Esophagus mucosa (tissue), 1 donor: ENCODE data around the gene FLAD1. TPM values are rescaled to one million over a fixed set of nuclear protein-coding genes. Genes with fewer than 3 reads are reported as not detected.
"Not testable (repeated sequence)": the region's sequence is repeated elsewhere in the genome, so short reads cannot be mapped to it uniquely, and the experiment has no call there.

Source experiments
- ATAC-seq: fragments of 200-7000 bp; cut with Tn5 transposase; one replicate; pipeline ENCODE4 v1.9.1; 2020
- total RNA-seq: library from RNA; stranded (reverse); gene quantifications from one replicate; pipeline ENCODE4 v1.2.4, GENCODE V29; 2023
- donor health status: DM: yes; HTN: yes; CAD: no.

Gene FLAD1
- total RNA-seq, 1 donor from 2014 or later, result 29.6 TPM

DNA sequence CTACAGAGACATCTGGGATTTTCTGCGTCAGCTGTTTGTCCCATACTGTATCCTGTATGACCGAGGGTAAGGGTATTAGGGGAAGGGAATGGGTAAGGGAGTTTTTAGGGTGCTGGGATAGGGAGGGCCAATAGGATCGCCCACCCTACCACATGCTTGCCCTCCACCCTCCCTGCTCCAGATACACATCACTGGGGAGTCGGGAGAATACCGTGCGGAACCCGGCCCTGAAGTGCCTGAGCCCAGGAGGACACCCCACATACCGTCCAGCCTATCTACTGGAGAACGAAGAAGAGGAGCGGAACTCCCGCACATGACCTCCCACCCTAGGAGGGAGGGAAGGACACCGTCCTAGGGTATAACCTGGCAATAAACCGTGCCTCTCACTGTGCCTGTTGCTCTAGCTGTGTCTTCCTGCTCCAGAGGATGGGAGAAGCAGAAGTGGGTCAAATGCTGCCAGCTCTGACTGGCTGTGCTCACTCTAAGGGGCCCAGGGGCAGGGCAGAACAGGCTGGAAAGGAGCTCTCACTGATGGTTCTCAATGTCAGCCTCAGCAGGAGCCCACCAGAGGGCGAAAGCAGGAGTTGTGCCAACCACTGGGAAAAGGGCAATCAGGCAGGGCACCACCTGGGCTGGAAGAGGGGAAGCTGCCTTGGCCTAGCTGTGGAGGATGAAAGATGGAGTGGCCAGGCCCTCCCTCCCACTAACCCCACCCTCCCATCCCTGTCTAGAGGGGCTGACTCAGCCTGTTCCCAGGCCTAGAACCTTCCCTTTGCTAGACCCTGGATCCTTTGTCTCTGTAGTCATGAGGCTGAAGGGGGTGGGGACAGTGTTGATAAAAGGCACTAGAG is 9.8 kb downstream of the FLAD1 start:
- ATAC-seq, result peak; percentile 5

DNA sequence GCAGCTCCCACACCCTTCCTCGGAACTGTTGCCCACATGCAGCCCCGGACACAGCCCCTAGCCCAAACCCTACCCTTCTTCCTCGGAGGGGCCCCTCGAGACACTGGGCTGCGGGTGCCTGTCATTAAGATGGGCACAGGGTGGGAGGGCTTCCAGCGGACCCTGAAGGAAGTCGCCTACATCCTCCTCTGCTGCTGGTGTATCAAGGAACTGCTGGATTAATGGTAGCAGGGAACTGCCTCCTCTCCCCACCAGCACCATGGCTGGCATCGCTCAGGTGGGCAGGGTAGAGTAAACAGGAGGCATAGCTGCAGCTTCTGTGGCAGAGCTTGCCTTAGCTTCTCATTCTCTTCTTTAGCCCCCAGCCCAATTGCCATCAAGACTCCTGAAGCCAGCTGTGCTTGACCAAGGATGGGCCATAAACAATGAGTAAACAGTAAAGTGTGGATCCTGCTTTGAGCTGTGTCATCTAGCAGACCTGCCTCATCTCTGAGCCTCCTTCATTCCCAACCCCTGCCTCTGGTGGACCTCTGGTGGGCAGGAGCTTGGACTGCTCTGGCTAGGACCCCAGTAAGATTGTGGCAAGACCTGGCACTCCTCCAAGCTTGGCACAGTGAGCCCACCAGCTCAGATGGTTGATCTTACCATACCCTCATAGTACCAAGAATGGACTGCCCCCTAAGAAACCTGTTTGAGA is 10.6 kb downstream of the FLAD1 start, which contains the start of gene LENEP:
Gene LENEP (plus strand): TSS at position 15 of the 697 bp plus-strand sequence. CDS start 22 bp downstream, at position 37.
- ATAC-seq, result no peak

DNA sequence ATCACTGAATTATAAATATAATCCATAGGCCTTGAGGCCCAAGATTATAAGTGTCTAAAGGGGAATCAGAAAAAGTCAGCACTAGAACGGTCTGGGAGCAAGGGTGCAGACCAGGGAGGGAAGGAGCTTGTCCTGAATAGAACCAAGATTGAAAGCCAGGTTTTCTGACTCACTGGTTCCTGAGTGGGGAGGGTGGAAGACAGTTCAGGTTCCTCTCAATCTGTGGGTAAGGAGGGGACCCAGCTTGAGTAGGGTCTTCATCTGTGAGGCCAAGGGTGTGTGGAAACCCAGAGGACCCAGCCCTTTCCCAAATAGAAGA is 11.1 kb downstream of the FLAD1 start:
- ATAC-seq, result no peak

DNA sequence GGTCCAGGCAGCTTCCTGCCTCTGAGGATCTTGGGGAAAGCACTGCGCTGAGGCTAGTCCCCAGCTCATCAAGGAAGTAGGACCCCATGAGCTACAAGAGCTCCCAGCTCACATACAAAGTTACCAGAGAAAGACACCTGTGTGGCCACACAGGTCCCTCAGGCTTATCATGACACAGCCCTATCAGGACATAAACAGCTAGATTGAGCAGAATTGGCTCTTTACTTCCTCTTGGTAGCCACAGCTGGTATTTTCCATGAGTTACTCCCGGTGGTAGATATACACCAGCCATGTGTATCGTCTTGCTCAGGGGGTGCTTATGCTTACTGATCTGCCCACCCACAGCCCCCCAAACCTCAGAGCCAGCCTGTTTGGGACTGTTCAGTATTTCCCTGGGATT is 11.4 kb downstream of the FLAD1 start:
- ATAC-seq, result no peak

DNA sequence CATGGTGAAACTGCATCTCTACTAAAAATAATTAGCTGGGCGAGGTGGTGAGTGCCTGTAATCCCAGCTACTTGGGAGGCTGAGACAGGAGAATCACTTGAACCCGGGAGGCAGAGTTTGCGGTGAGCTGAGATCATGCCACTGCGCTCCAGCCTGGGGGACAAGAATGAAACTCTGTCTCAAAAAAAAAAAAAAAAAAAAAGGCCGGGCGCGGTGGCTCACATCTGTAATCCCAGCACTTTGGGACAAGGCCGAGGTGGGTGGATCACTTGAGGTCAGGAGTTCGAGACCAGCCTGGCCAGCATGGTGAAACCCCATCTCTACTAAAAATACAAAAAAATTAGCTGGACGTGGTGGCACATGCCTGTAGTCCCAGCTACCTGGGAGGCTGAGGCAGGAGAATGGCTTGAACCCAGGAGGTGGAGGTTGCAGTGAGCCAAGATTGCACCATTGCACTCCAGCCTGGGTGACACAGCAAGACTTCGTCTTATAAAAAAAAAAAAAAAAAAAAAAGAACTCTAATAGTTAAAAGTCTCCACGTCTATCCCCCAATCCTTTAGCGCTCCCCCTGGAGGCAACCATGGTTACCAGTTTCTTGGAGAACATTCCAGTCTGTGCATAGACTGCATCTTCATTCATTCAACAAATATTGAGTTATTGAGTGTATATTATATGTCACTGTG is 12.3 kb downstream of the FLAD1 start:
- ATAC-seq, result not testable (repeated sequence)

DNA sequence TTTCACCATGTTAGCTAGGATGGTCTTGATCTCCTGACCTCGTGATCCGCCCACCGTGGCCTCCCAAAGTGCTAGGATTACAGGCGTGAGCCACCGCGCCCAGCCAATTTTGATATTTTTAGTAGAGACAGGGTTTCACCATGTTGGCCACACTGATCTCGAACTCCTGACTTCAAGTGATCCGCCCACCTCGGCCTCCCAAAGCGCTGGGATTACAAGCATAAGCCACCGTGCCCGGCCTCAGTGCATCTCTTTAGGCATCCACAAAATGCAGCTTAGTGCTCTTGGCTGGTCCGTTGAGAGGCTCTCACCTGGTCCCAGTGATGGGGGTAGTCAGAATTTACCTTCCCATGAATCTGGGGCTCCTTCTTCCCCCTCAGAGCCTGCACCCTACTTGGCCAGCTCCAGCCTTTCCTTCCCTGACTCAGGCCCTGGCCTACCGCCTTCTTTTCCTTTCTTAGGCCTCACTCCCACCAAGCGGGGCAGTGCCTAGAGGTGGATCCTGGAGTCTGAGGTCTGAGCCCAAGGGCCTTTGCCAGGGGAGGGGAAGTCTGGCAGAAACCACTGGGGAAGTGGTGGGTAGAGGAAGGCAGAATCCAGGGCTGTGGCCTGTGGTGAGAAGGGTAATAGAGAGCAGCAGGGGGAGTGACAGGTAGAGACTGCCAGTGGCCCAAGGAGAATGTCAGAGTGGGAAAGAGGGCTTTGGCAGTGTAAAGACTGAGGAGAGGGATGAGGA is 14.0 kb downstream of the FLAD1 start:
- ATAC-seq, result no peak

DNA sequence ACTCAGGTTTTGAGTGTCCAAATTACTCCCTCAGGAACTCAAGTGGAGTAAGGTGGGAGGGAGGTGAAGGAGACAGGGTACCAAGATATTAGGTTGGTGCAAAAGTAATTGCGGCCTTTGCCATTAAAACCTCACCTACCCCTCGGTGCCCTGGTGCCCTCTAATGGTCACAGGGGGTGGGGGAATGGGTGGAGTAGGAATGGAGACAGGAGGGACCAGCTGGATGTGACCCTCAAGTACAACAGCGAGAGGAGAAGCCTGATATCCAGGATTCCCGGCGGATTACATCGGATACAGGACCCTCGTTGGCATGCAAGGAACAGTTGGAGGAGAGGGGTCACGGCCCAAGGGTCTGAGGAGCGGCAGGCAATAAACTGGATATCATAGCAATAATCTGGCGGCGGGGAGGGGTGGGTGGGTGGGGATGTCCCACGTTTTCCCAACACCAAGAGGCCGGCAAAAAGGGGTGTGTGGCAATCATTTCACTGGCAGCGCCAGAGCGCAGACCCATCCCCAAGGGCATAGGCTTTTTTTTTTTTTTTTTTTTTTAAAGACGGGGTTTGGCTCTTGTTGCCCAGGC is 15.1 kb downstream of the FLAD1 start:
- no peak for ATAC-seq

DNA sequence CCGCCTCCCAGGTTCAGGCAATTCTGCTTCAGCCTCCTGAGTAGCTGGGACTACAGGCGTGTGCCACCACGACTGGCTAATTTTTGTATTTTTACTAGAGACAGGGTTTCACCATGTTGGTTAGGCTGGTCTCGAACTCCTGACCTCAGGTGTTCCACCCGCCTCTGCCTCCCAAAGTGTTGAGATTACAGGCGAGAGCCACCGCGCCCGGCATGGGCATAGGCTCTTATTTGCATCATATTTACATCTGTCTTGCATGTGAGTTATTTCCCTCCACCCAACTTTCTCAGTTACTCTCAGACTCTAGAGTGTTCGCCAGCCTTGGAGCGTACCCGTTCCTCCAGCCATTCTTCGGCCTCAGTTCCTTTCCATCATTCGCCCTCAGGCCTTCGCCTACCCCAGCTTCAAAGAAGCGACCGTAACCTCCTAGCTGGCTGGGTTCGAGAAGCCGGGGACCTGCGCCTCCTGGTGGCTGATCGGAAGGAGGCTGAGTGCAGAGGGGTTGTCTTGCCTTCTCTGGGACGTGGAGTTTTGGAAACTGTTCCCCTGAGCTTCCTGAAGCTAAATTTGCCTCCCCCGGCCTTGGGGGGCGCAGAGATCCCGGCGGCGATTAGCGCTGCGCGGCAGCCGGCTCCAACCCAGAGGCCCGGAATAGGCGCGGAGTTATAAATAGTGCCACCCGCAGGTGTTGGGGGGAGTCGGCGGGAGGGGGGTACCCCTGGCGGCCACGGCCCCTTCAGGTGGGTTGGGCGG is 15.8 kb downstream of the FLAD1 start:
- no peak for ATAC-seq

DNA sequence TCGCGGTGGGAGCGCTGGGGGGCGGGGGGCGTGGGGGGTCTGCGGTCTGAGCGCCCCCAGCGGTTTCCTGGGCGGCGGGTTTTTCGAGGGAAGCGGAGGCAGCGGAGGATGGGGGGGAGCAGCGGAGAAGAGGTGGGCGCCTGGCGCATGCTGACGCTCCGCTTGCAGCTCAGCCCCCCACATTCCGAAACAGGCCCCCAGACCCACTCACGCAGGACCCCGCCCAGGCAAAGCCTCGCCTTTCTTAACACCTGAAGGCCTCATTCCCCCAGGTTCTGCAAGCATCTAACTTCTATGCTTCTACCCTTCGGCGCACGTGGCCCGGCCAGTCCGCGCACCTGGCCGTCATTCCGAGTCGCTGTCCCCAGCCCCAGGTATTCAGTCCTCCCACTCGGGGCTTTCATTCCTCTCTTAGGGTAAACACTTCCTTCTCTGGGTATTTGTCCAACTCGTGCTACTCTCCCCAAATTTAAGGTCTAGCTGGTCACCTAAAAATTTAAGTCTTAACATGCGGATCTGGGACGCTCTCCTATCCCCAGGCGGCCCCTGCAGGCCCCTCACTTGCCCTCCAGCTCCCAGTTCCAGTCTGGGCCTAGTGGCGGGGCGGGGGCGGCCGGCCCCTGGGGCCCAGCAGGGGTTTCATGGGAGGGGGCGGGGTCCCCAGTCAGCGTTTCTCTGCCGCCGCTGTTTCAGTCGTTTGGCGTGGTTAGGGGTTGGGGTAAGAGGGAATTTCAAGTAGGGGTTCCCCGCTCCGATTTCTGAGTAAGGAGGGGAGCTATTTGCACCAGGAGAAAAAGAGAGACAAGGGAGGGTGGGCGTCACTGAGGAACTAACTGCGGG is 16.6 kb downstream of the FLAD1 start:
- no peak for ATAC-seq

DNA sequence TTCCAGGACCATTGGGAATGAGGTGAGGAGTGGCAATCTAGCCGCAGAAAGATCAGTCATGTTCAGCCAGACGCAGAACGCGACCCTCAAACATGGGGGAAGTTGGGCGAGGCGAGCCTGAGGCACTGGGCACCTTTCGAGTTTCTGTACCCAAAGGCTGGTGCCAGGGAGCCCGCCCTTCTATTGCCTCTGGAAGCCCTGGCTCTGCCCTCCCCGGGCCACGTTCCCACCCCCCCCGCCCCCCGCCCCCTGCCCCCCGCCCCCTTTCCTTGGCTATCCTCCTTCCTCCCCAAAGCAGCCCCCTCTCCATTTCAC is 17.2 kb downstream of the FLAD1 start:
- ATAC-seq, result no peak

DNA sequence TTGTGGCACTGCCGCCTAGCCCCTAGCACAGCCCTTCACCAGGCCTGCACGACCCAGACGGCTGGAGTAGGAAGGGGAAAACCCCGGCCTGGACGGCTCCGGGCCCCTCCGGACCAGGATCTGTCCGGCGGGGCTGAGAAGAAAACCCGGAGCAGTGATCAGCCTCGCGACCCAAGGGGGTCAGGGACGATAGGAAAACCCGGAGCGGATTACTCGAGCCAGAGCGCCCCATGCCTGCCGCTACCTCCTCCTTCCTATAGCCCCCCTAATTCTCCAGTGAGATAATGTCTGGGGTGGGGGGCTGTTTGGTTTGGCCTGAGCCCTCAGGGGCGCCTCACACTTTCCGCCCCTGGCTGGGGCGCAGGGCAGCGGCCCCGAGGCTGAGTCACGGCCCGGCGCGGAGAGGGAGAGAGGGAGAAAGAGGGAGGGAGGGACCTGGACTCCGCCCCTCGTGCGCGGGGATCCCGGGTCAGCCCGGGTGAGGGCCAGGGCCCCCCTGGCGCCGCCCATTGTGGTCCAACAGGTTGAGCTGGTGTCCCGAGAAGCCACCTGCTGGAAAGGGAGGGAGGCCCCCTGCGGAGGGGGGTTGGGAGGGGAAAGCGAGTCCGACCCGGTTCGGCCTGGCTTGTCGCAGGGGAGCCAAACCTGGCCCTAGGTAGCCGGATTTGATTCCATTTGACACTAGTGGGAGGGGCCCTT is 17.7 kb downstream of the FLAD1 start:
- peak; percentile 79 for ATAC-seq

DNA sequence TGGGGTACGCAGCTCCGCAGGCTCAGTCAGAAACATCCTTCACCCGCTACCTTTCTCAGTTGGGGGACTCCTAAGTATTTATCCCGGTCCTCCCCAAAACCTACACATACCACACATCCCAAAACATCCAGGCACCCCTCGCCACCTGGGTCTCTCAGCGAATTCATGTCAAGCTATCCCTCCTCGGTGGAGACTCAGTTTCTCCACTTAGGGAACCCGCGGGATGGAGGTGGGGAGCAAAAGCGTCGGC is 18.2 kb downstream of the FLAD1 start:
- ATAC-seq, result no peak

DNA sequence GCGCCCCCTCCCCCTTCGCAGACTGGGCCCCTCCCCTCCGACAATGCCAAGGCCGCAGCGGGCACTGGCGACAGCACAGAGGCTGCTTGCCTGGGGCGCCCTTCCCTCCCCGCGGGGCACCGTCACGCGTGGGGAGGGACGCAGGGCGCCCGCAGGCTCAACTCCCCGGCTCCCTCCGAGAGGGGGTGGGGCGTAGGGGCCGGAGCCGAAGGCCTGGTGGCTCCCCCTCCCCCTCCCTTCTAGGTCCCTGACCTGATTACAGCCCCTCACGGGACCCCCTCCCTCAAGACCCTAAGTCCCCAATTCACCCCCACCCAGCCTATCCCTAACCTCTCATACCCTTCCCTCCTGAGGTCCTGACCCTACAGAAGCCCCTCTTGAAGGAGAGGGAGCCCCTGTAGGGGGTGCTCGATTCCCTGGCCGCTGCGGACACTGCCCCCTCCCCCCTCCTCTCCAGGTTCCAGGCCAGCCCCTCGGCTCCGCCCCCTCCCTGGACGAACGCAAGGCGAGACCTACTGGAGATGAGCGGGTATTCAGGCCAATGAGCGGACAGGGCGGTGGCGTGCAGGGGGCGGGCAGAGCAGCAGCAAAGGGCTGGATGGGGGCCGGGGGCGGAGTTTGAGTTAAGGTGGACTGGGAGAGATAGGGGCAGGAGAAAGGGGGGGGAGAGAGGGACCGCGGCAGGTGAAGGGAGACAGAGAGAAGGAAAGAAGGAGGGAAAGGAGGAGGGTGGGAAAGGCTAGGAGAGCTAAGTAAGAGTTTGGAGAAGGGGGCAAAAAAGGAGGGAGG is 18.7 kb downstream of the FLAD1 start:
- ATAC-seq, result peak; percentile 82

DNA sequence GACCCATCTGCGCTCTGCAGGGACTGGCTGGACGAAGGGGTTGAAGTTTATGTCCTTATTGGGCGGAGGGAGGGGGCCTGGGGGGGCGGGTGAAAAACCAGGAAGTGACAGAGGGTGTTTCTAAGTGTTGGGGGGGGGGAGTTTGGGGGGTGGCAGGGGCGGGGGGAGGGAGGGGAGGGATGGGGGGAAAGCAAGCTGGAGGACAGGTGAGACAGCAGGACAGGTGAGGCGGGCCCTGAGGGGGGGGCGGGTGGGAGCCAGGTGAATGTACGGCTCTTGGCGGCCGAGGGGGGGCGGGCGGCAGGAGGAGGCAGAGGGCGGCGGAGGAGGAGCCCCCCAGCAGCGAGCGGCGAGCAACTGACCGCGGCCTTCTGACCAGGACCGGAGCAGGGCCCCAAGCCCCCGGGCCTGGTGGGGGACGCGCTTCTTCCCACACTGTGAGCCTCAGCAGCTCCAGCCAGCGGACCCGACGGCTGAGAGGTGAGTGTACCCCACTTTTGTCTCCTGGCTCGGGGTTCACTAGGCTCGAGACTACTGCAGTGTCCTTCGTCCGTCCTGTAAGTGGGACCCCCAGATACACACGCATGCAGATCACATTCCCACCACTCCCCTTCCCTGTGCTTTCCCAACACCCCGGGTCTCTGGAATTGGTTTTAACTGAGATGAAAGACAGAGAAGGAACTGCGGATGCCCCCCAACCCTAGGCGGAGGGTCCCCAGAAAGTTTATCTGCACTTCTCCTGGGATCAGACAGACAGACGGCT is 19.5 kb downstream of the FLAD1 start, which contains the start of gene ZBTB7B:
Gene ZBTB7B (plus strand): TSS at position 339 of the 763 bp plus-strand sequence. CDS start 11,859 bp downstream, outside the sequence.
- ATAC-seq, result no peak

DNA sequence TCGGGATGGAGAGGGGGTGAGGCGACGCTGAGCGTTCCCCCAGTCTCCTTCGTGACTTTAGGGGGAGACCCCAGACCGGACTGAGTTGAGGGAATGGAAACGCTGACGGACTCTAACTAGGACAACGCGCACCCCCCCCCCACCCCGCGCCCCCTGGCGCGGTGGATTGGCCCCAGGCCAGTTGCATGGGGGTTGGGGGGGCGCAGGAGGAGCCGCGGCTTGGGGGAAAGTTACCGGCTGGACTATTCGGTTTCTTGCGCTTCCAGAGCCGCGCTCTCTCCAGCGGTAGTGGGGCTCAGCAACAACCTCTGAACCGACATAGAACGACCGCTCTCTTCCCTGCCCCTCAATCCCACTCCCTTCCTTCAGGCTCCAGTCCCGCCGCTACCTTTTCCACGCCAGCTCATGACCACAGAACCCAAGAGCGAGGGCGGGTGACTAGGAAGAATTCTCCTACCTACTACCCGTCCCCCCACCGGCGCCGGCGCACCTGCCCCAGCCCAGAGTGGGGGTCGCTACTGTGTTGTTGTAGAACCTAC is 20.2 kb downstream of the FLAD1 start:
- ATAC-seq, result no peak

DNA sequence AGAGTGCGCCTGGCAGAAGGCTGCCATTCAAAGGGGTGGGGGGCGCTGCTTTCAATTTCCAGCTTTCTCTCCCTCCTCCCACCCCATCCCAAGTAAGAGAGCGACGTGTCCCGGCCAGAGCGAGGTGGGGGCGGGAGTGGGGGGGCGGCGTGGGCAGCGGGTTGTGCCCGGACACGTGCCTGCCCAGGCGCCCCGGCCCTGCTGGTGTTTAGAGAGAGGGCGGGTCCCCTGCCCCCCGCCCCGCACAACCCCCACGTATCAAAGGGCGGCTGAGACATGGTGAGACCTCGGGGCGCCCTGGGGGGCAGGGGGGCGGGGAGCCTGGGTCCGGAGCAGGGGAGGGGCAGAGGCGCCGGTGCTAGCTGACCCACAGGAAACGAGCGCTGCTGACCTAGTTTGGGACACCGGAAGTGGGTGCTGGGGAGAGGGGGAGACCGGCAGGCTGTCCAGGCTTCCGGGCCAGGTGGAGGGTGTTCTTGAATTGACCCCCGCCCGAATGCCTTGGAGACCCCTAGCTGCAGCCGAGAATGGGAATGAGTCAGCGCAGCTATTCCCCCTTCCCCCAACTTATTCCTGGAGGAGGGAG is 20.7 kb downstream of the FLAD1 start:
- no peak for ATAC-seq

DNA sequence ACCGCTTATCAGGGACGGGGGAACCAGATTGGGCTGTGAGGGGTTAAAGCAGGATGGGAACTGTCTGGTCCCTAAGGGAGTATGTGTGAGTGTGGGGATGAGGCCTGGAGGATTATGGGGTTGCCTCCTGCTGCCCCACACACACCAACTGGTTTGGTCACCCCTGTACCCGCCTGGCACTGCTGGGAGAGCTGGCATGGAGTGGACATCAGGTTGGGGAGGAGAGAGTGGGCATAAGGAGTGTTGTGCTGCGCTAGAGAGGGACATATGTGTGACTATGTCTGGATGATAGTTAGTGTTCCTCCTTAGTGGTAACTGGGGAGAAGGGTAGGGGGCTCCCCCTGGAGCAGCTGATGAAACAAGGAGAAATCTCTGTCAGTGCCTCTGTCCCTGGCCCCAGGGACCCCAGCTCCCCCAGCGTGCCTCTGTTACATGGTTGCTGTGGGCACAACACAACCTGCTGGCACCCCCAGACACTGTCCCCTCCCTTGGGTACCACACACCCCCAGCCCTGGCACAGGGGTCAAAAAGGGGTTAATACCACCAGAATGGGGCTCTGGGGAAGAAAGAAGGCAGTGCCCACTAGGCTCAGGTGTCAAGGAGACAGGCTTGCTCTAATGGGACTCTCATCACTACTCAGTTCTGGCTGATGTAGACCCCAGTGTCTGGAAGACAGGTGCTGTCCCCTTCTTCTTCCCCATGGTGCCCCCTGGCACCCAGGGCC is 21.4 kb downstream of the FLAD1 start:
- ATAC-seq, result no peak
